Stimulated activated CD4-positive, alpha-beta T cell treated with anti-CD3 and anti-CD28 coated beads, Interleukin-1b, Interleukin-23, amount 100 ng/mL, for 48 hours (primary cell): ENCODE results near the gene CLPSL2.

Experiments
- DNase-seq: peaks from one replicate; pipeline ENCODE4 v3.0.0-alpha.2; 2020

CLPSL2 gene

GRCh38 chr6:35788423-35788982, 12.1 kb downstream of the CLPSL2 start:
- no peak for DNase-seq

GRCh38 chr6:35790683-35791082, 14.3 kb downstream of the CLPSL2 start:
- no peak for DNase-seq

GRCh38 chr6:35794536-35795452, 18.4 kb downstream of the CLPSL2 start:
- DNase-seq: no peak

GRCh38 chr6:35795453-35796071, 19.2 kb downstream of the CLPSL2 start:
- DNase-seq: no peak

GRCh38 chr6:35796236-35796635, 19.8 kb downstream of the CLPSL2 start:
- no peak for DNase-seq

- no peak for DNase-seq
Measured at GRCh38 chr6:35797837-35798526, 21.6 kb downstream of the CLPSL2 start.

- no peak for DNase-seq
Measured at GRCh38 chr6:35798706-35799105, 22.3 kb downstream of the CLPSL2 start.

- no peak for DNase-seq
Measured at GRCh38 chr6:35801148-35801547, 24.8 kb downstream of the CLPSL2 start.

GRCh38 chr6:35804996-35805736, 28.8 kb downstream of the CLPSL2 start, which contains the start of gene LHFPL5:
TSS of gene LHFPL5 (plus strand) at chr6:35805352. CDS start at chr6:35805671, 319 bp downstream.
- peak; percentile 40 for DNase-seq

GRCh38 chr6:35808688-35809087, 32.3 kb downstream of the CLPSL2 start:
- DNase-seq: no peak

- no peak for DNase-seq
Measured at GRCh38 chr6:35809809-35810208, 33.4 kb downstream of the CLPSL2 start.

GRCh38 chr6:35810971-35811698, 34.7 kb downstream of the CLPSL2 start:
- DNase-seq: no peak

- no peak for DNase-seq
Measured at GRCh38 chr6:35811699-35811995, 35.2 kb downstream of the CLPSL2 start.

- no peak for DNase-seq
Measured at GRCh38 chr6:35817515-35817914, 41.1 kb downstream of the CLPSL2 start.

GRCh38 chr6:35823601-35824000, 47.2 kb downstream of the CLPSL2 start:
- no peak for DNase-seq

- no peak for DNase-seq
Measured at GRCh38 chr6:35824552-35825192, 48.3 kb downstream of the CLPSL2 start.
